H1 (cell line): ENCODE results near the gene TOB1. TPM values are rescaled to one million over a fixed set of nuclear protein-coding genes. Genes with fewer than 3 reads are reported as not detected.
A peak's percentile ranks its signal among the peaks of the same experiment; 100 is the strongest.

Source experiments
- CTCF ChIA-PET: fragments of 300-600 bp; sonication (Branson Sonifier 250); formaldehyde crosslinking; loops from one replicate; lab custom pipeline; 2021; ENCODE audit not compliant: partially characterized antibody; lab: Charles Lee
- POLR2A ChIA-PET: fragments of 300-600 bp; sonication (Branson Sonifier 250); formaldehyde crosslinking; loops from one replicate; lab custom pipeline; 2021; ENCODE audit warnings: inconsistent platforms; ENCODE audit not compliant: partially characterized antibody; lab: Charles Lee
- DNase-seq, 2 experiments: peaks; one replicate each; pipeline versions ENCODE4 v3.0.0 to v3.0.0-alpha.2; 2010 to 2022; ENCODE audit warnings: low spot score in 2 of 2, low read depth in 1 of 2, mixed read lengths in 1 of 2
- FAIRE-seq: peaks from 2 replicates; lab custom pipeline; 2011; peaks lifted over from hg19 to GRCh38; lab: Jason Lieb, UNC
- H2AFZ ChIP-seq: 2 replicates; pipeline ENCODE4 v1.8.1; 2012; ENCODE audit warnings: low read length, inconsistent platforms
- H2AK5ac ChIP-seq: 2 replicates; pipeline ENCODE4 v1.6.1; 2013; ENCODE audit warnings: low read depth, low read length
- H2BK120ac ChIP-seq: replicated peaks from 2 replicates; pipeline ENCODE3; 2013; ENCODE audit warnings: low read depth, low read length, inconsistent platforms
- H2BK12ac ChIP-seq: 2 replicates; pipeline ENCODE4 v1.6.1; 2013; ENCODE audit warnings: low read depth, low read length
- H2BK15ac ChIP-seq: 2 replicates; pipeline ENCODE4 v1.6.1; 2013; ENCODE audit warnings: low read length
- H2BK20ac ChIP-seq: 2 replicates; pipeline ENCODE4 v1.6.1; 2013; ENCODE audit warnings: low read length
- H2BK5ac ChIP-seq: 2 replicates; pipeline ENCODE4 v1.6.1; 2013; ENCODE audit warnings: low read depth, low read length
- H3K14ac ChIP-seq: 2 replicates; pipeline ENCODE4 v1.6.1; 2013; ENCODE audit warnings: inconsistent platforms; ENCODE audit not compliant: insufficient read length
- H3K18ac ChIP-seq: 2 replicates; pipeline ENCODE4 v1.6.1; 2013; ENCODE audit warnings: low read length; ENCODE audit errors: extremely low read depth
- H3K23ac ChIP-seq: 2 replicates; pipeline ENCODE4 v1.6.1; 2013; ENCODE audit warnings: inconsistent platforms; ENCODE audit not compliant: insufficient read length
- H3K23me2 ChIP-seq: 2 replicates; pipeline ENCODE4 v1.6.1; 2013; ENCODE audit warnings: low read depth, low read length
- H3K27ac ChIP-seq: 2 replicates; pipeline ENCODE4 v1.6.1; 2011; ENCODE audit warnings: low read depth, low read length, inconsistent platforms
- H3K27me3 ChIP-seq, 4 experiments: replicated peaks in 1 of 4; 1 replicate in 1 of 4; 2 replicates in 3 of 4; pipeline versions ENCODE4 v1.6.1 to v1.8.1; 2011 to 2013; ENCODE audit warnings: low read length in 3 of 4, mild to moderate bottlenecking in 3 of 4, inconsistent platforms in 2 of 4, mixed read lengths in 2 of 4, moderate library complexity in 1 of 4; ENCODE audit not compliant: control insufficient read depth in 3 of 4, insufficient read depth in 3 of 4; ENCODE audit errors: extremely low read depth in 1 of 4
- H3K36me3 ChIP-seq, 4 experiments: 2 replicates each; pipeline versions ENCODE4 v1.6.1 to v1.8.1; 2011 to 2013; ENCODE audit warnings: mild to moderate bottlenecking in 4 of 4, low read length in 3 of 4, moderate library complexity in 2 of 4, control low read depth in 1 of 4, inconsistent platforms in 1 of 4; ENCODE audit not compliant: insufficient read depth in 4 of 4, control insufficient read depth in 2 of 4
- H3K4ac ChIP-seq: replicated peaks from 2 replicates; pipeline ENCODE3; 2013; ENCODE audit warnings: low read length, low read depth, mixed read lengths, inconsistent platforms; ENCODE audit not compliant: insufficient read length
- H3K4me1 ChIP-seq, 4 experiments: replicated peaks in 1 of 4; 1 replicate in 1 of 4; 2 replicates in 3 of 4; pipeline versions ENCODE4 v1.6.1 to v1.8.1; 2011 to 2013; ENCODE audit warnings: low read length in 3 of 4, inconsistent platforms in 2 of 4, mixed read lengths in 1 of 4; ENCODE audit not compliant: insufficient read depth in 4 of 4, control insufficient read depth in 3 of 4
- H3K4me2 ChIP-seq, 2 experiments: 2 replicates each; pipeline versions ENCODE4 v1.6.1 to v1.8.1; 2011 to 2013; ENCODE audit warnings: low read depth in 2 of 2, low read length in 2 of 2, control low read depth in 1 of 2, inconsistent platforms in 1 of 2, mild to moderate bottlenecking in 1 of 2; ENCODE audit not compliant: insufficient read depth in 1 of 2
- H3K4me3 ChIP-seq, 4 experiments: fragments of 200-600, 300-600 bp in 1 of 4; sonication (generic), shearing (Covaris generic), sonication (Bioruptor Twin) in 1 of 4; 2 replicates each; pipeline versions ENCODE4 v1.5.1 to v1.8.1; 2011 to 2016; ENCODE audit warnings: low read length in 4 of 4, low read depth in 3 of 4, control low read depth in 2 of 4, inconsistent platforms in 2 of 4, mild to moderate bottlenecking in 2 of 4, mixed read lengths in 1 of 4, moderate library complexity in 1 of 4; ENCODE audit not compliant: insufficient read depth in 2 of 4; ENCODE audit errors: extremely low read depth in 1 of 4
- H3K56ac ChIP-seq: replicated peaks from 2 replicates; pipeline ENCODE3; 2013; ENCODE audit warnings: low read depth, mild to moderate bottlenecking, mixed read lengths, low read length, inconsistent platforms; ENCODE audit not compliant: insufficient read length
- H3K79me1 ChIP-seq: 2 replicates; pipeline ENCODE4 v1.6.1; 2013; ENCODE audit warnings: low read depth, low read length, control low read depth
- H3K79me2 ChIP-seq, 2 experiments: 2 replicates each; pipeline versions ENCODE4 v1.6.1 to v1.8.1; 2012 to 2013; ENCODE audit warnings: low read length in 2 of 2, mild to moderate bottlenecking in 2 of 2, inconsistent platforms in 1 of 2; ENCODE audit not compliant: insufficient read depth in 2 of 2, control insufficient read depth in 1 of 2
- H3K9ac ChIP-seq, 4 experiments: replicated peaks in 1 of 4; 1 replicate in 1 of 4; 2 replicates in 3 of 4; pipeline versions ENCODE4 v1.6.1 to v1.8.1; 2011 to 2013; ENCODE audit warnings: low read depth in 3 of 4, low read length in 3 of 4, control low read depth in 2 of 4, mild to moderate bottlenecking in 2 of 4, moderate library complexity in 2 of 4, inconsistent platforms in 1 of 4; ENCODE audit errors: extremely low read depth in 1 of 4
- H3K9me3 ChIP-seq, 2 experiments: 2 replicates each; pipeline versions ENCODE4 v1.6.1 to v1.8.1; 2012 to 2013; ENCODE audit warnings: mild to moderate bottlenecking in 2 of 2, moderate library complexity in 2 of 2, control low read depth in 1 of 2, inconsistent platforms in 1 of 2, low read depth in 1 of 2, low read length in 1 of 2, mixed read lengths in 1 of 2; ENCODE audit not compliant: insufficient read depth in 2 of 2
- H4K20me1 ChIP-seq, 2 experiments: replicated peaks in 1 of 2; 2 replicates each; pipeline versions ENCODE3 to v1.8.1; 2011 to 2013; ENCODE audit warnings: inconsistent platforms in 2 of 2, low read length in 2 of 2, mild to moderate bottlenecking in 1 of 2; ENCODE audit not compliant: insufficient read depth in 2 of 2, control insufficient read depth in 1 of 2
- H4K5ac ChIP-seq: 2 replicates; pipeline ENCODE4 v1.6.1; 2013; ENCODE audit warnings: low read length, low read depth, mixed read lengths, inconsistent platforms; ENCODE audit not compliant: insufficient read length
- H4K8ac ChIP-seq: 2 replicates; pipeline ENCODE4 v1.8.0; 2013; ENCODE audit warnings: mild to moderate bottlenecking, moderate library complexity, low read length, inconsistent platforms; ENCODE audit not compliant: insufficient read depth; ENCODE audit errors: extremely low read depth
- H4K91ac ChIP-seq: replicated peaks from 2 replicates; pipeline ENCODE3; 2013; ENCODE audit warnings: low read length, mixed read lengths, inconsistent platforms; ENCODE audit not compliant: insufficient read length
- EGR1 ChIP-seq: IDR thresholded peaks from 2 replicates; pipeline ENCODE4 v1.6.1; 2011; ENCODE audit warnings: low read depth, low read length, borderline replicate concordance
- GTF2F1 ChIP-seq: IDR thresholded peaks from 2 replicates; pipeline ENCODE4 v1.6.1; 2012; ENCODE audit warnings: low read depth, low read length, improper control_type of control experiment, borderline replicate concordance
- HDAC2 ChIP-seq, 2 experiments: fragments of 300-600 bp in 1 of 2; sonication (generic) in 1 of 2; IDR thresholded peaks; 2 replicates each; pipeline ENCODE4 v1.6.1; 2011 to 2012; ENCODE audit warnings: low read depth in 2 of 2, low read length in 2 of 2, mild to moderate bottlenecking in 2 of 2, moderate library complexity in 2 of 2, borderline replicate concordance in 1 of 2, inconsistent platforms in 1 of 2
- NANOG ChIP-seq: IDR thresholded peaks from 2 replicates; pipeline ENCODE4 v1.6.1; 2011; ENCODE audit warnings: low read length, low read depth, mild to moderate bottlenecking, inconsistent platforms; ENCODE audit not compliant: insufficient read depth, poor library complexity, severe bottlenecking
- WGBS, 2 experiments: shearing (Covaris generic) in 1 of 2; methylation state at CpG; one replicate each; pipeline versions ENCODE4 v1.1.6 to v1.1.7; 2013 to 2015; ENCODE audit warnings: low lambda C conversion rate in 2 of 2, mixed read lengths in 2 of 2, inconsistent platforms in 1 of 2, low coverage in 1 of 2, missing lambda C conversion rate in 1 of 2; ENCODE audit not compliant: insufficient replicate concordance in 2 of 2, insufficient coverage in 1 of 2, insufficient read length in 1 of 2; ENCODE audit errors: extremely low coverage in 1 of 2, missing lambda C conversion rate in 1 of 2; 5-methylcytosine and 5-hydroxymethylcytosine counted together
- polyA plus RNA-seq, 7 experiments: library from polyadenylated mRNA; depleted of rRNA in 3 of 7; stranded (reverse) in 5 of 7; unstranded in 2 of 7; fragments of >200 nt in 5 of 7; fragments of 200-250 nt in 2 of 7; gene quantifications; 1 replicate in 5 of 7; 2 replicates in 1 of 7; 4 replicates in 1 of 7; pipeline versions ENCODE4 v1.2.1 to v1.2.3, GENCODE V29; 2011 to 2013; ENCODE audit warnings: missing spikeins in 2 of 7, mixed read lengths in 2 of 7
- total RNA-seq: library from RNA; stranded (reverse); fragmentation: NEBNext Ultra II Directional; extraction: Animal tissue kit (Norgen Biotek cat#: 25700); gene quantifications from 2 replicates; pipeline ENCODE4 v1.2.1, GENCODE V29; 2021

Gene TOB1
- total and polyA plus RNA-seq, 2 of the 8 experiments (the other 6 are each of a cell fraction or from before 2014, with no cell fraction given), result 14.4 to 20.8 TPM

GRCh38 chr17:50853781-50854180 is 12.4 kb downstream of the TOB1 start:
- Histone ChIP-seq H4K5ac (no peak overlapping the region), H3K23me2 (no peaks in the 10 kb centered on the region; the same call in 1 of the 2 replicates), H3K36me3 (no peaks in the 10 kb centered on the region), H4K8ac (no peak overlapping the region), H3K4ac (no peak overlapping the region), H2BK120ac (no peak overlapping the region), H3K14ac (no peak overlapping the region), H3K9me3 (no peaks in the 10 kb centered on the region), H2BK20ac (no peak overlapping the region), H3K27me3 (no peaks in the 10 kb centered on the region), H3K56ac (no peak overlapping the region), H3K18ac (no peak overlapping the region), H3K23ac (no peak overlapping the region), H3K4me2 (no peak overlapping the region), H3K27ac (no peak overlapping the region), H4K20me1 (no peaks in the 10 kb centered on the region), H2AK5ac (no peak overlapping the region), H3K4me1 (peaks cover 0 to 4% (median 0%) of the 10 kb centered on the region in 4 experiments; a peak in 1 of 7 replicates), H2BK5ac (no peak overlapping the region), H3K79me2 (no peaks in the 10 kb centered on the region), H2AFZ (no peak overlapping the region), H3K9ac (no peak overlapping the region), H3K79me1 (no peaks in the 10 kb centered on the region), H4K91ac (no peak overlapping the region), H2BK12ac (no peak overlapping the region), H2BK15ac (no peak overlapping the region), H3K4me3 (no peak overlapping the region)
- POLR2A ChIA-PET, result interaction anchor here (0.6 to 4.1 kb wide), 6 partner anchors 8 to 98 kb away, joined by 3 to 52 read pairs (median 4); partner anchors contain the start of gene TOB1
- FAIRE-seq (no peak), DNase-seq (peak in 1 of 2 experiments; percentile 11)
- WGBS, 2 experiments, result 90% methylated on average over 6 of the region's 6 CpGs; no CpG with 5 or more reads in 1 of the 2 experiments
- TF ChIP-seq EGR1, result no peak
- TF ChIP-seq NANOG, result no peak
- TF ChIP-seq HDAC2 (IDR thresholded peaks at IDR 0.05; ENCODE audit: borderline replicate concordance in 1 of 2, low read depth in 2 of 2, low read length in 2 of 2), result no peak
- TF ChIP-seq GTF2F1, result no peak
- CTCF ChIA-PET, result interaction anchor here (0.9 to 31.7 kb wide), 14 partner anchors 7 to 111 kb away, joined by 3 to 735 read pairs (median 11); partner anchors contain the start of gene TOB1
